HG03060 (cell line): Measurements from ENCODE around the gene CROT.
"Not testable (repeated sequence)": the region's sequence is repeated elsewhere in the genome, so short reads cannot be mapped to it uniquely, and the experiment has no call there.

Experiments
- ATAC-seq: cut with Tn5 transposase; IDR thresholded peaks from one replicate; pipeline ENCODE4 v1.9.1; 2021; ENCODE audit warnings: low read depth, moderate number of reproducible peaks; ENCODE audit not compliant: unreplicated experiment

Gene CROT

GRCh38 chr7:87345166-87345927, at the start of gene CROT:
TSS of gene CROT (plus strand) at chr7:87345664. CDS start at chr7:87349069, 3,405 bp downstream.
- ATAC-seq = peak; percentile 93

DNA sequence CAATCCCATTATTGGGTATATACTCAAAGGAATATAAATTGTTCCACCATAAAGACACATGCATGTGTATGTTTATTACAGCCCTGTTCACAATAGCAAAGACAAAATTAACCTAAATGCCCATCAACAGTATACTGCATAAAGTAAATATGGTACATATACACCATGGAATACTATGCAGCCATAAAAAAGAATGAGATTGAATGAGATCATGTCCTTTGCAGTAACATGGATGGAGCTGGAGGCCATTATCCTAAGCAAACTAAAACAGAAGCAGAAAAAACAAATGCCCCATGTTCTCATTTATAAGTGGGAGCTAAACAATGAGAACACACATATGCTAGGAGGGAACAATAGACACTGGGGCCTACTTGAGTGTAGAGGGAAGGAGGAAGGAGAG, 44.7 kb upstream of the CROT start:
- no peak for ATAC-seq

GRCh38 chr7:87310790-87311419, 34.6 kb upstream of the CROT start:
- no peak for ATAC-seq

GRCh38 chr7:87312215-87312865, 33.1 kb upstream of the CROT start:
- ATAC-seq = peak; percentile 63

GRCh38 chr7:87316097-87316700, 29.3 kb upstream of the CROT start:
- ATAC-seq = peak; percentile 59

GRCh38 chr7:87316846-87317552, 28.5 kb upstream of the CROT start:
- no peak for ATAC-seq

DNA sequence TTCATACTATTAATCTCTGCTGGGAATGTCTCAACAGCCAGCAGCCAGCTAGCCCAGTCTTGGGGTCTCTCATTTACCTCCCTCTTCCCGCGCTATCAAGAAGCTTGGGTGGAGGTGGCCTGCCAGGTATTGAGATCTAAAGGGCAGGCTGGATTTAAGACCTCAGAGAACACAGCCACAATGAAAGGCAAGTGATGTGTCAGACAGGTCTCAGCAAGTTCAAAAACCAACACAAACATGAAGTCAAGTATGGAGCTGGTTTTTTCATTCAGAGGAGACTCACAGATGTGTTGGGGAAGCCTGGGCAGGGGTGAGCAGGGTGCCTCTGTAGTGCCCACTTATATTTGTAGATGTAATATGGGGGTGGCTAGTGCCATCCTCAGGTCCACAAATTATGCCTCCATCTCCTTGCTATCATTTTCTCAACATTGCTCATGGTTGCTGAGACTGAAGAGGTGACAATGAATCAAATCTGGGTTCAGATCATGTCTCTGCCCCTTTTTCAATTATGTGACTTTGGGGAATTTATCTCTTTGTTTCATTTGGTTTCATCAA, 27.7 kb upstream of the CROT start:
- no peak for ATAC-seq

GRCh38 chr7:87318741-87319140, 26.7 kb upstream of the CROT start:
- ATAC-seq = no peak

- not testable (repeated sequence) for ATAC-seq
Observed at GRCh38 chr7:87319154-87319581, 26.3 kb upstream of the CROT start.

DNA sequence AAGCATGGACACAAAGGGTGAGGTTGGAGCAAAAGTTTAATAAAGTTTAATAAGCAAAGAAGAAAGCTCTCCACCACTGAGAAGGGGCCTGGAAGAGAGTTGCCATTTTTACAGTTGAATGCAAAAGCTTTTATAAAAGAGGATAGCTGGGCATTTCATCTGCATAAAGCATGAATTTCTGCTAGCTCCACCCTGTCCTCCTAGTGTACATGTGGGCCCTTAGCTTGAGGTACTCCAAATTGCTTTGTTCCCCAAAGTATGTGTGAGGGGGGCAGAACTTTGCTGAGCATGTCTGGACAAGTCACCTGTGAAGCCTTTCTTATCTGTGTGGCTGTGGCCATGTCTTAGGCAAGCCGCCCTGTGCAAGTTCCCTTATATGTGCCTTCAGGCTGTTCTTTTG, 22.6 kb upstream of the CROT start:
- ATAC-seq = no peak

DNA sequence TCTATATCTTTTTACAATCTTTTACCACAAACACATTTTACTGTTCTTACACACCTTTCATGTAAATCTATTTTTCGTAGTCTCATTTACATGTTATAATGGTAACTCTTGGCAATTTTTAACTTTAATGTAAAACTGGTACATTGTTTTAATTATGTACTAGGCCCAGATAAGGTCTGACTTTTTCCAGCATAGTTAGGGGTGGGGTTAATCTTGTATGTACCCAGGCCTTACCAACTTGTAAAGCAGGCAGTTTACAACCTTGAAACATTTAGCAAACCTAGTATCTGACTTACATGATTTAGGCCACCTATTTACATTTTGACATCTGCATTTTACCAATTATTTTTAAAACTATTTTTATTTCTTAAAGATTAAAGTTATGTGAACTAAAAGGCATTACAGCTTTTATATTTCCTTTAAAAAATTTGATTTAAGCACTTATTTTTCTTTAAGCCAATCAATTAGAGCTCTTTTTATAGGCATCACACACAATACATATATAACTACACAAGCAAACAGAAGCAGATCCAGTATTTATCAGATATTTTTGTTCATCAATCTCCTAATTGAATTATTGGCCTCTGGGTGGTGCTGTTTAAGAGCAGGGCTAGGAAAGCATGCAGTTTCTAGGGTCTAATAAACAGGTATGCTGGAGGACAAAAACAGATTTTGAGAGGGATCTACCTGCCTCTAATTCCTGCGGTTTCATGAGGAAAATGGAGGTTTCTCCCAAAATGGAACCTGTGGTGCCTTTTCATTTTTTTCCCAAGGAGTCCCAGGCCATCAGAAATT, 19.7 kb upstream of the CROT start:
- ATAC-seq = no peak

DNA sequence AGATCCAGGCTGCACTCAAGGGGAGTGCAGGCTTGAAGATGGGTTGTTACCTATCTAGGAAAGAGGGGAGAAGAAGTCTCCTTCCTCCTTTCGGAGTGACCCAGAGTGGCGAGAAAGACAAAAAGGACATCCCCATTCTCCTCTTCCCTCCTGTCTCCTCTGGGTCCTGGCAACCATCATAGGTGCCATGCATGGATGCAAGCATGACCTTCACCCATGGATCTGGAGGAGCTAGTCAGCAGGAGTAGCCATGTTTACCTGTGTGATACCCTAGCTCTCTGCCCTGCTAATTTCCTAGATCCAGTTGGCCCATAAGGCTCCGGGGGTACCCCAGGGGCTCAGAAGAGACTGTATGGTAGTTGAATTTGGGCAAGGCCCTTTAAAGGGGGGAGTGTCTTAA, 17.2 kb upstream of the CROT start:
- no peak for ATAC-seq

GRCh38 chr7:87330316-87330715, 15.1 kb upstream of the CROT start:
- ATAC-seq = no peak

DNA sequence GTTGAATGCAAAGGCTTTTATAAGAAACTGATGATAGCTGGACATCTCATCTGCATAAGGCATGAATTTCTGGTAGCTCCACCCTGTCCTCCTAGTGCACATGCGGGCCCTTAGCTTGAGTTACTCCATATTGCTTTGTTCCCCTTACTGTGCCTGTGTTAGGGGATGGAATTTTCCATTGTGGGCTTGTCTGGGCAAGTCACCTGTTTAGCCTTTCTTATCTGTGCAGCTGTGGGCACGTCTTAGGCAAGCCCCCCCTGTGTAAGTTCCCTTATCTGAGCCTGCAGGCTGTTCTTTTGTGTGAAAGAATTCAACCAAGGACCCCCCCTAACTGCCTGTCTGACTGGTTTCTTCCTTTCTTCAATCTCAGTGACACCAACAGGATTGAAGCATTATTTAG, 14.5 kb upstream of the CROT start:
- no peak for ATAC-seq

- no peak for ATAC-seq
Observed at GRCh38 chr7:87331687-87332252, 13.7 kb upstream of the CROT start.

- no peak for ATAC-seq
Observed at GRCh38 chr7:87332321-87332720, 13.1 kb upstream of the CROT start.

DNA sequence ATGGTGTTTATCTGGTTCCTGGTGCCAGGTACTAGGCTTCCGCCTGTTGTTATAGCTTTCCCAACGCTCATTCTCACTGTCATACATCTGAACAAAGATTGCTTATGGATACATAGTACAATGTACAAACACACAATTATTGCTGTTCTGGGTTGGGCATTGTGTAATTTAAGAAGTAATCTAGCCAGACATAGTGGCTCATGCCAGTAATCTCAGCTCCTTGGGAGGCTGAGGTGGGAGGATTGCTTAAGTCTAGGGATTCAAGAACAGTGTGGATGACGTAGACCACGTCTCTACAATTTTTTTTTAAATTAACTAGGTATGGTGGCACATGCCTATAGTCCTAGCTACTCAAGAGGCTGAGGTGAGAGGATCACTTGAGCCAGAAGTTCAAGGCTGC, 9.3 kb upstream of the CROT start:
- no peak for ATAC-seq

GRCh38 chr7:87337331-87337730, 8.1 kb upstream of the CROT start:
- no peak for ATAC-seq

DNA sequence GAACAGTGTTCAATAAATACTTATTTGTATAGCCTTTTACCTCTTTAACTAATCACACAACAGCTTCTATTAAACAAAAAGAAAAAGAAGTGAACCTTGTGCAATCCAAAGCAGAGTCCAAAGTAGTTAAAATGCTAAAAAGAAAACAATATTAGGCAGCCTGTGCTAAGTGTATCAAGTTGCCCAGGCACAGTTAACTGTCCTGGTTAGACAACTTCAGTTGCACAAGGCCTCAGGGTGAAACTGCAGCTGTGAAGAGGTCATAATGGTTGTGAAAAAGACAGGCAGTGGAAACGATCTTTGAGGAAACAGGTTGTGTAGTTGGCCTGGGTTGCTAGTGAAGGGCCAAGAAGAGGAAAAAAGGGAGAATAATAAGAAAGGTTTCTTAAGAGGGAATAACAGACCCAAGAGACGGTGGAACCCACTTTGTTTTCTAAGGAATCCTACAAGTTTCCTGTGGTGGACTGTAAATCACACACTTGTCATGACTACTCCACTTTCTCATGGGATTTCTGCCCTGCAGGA, 6.0 kb upstream of the CROT start:
- no peak for ATAC-seq
